UCSD-AML1 (cell line): Measurements from ENCODE around the gene ANO4.
"Not testable (repeated sequence)": the region's sequence is repeated elsewhere in the genome, so short reads cannot be mapped to it uniquely, and the experiment has no call there.

ENCODE experiments used
- DNase-seq: peaks from one replicate; lab custom pipeline; 2025; ENCODE audit not compliant: unreplicated experiment; lab: John Stamatoyannopoulos, UW

ANO4 gene

DNA sequence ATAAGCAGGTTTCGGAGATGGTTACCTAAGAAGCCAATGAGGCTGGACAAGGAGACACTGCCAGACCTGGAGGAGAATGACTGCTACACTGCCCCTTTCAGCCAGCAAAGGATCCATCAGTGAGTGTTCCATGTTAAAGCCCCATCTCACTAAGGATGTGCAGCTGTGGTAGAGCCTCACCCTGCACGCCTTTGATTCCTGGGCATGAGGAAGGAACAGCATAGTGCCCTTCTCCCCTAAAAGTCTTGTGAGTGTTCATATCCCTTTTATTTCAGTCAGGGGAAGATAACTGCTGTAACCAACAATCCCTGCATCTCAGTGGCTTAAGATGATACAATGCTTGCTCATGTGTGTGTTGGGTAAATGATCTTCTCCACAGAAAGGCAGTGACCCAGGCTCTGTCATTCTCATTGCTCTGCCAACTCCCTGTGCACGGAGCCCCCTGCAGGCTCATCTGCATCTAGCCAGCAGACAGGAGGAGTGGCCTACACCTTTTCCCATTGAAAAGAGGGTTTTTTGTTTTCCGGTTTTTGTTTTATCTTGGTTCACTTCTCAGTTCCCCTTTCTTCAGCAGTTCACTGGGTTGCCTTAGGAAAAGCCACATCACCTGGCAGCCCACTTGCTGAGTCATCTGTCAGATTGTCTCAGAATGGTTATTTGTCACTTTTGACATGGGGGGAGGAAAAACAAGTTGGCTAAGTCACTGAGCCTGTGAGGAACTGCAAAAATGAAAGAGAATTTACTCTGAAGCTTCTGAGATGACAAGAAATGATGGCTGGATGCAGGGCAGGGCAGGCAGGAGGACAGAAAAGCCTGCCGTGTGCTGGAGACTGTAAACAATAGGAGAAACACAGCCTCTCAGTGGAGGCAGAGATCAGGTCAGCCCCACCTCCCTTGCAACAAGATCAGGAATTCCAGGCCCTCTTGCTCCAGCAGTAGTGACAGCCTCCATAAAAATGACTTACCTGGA, 193.3 kb downstream of the ANO4 start:
- DNase-seq: peak; percentile 62

DNA sequence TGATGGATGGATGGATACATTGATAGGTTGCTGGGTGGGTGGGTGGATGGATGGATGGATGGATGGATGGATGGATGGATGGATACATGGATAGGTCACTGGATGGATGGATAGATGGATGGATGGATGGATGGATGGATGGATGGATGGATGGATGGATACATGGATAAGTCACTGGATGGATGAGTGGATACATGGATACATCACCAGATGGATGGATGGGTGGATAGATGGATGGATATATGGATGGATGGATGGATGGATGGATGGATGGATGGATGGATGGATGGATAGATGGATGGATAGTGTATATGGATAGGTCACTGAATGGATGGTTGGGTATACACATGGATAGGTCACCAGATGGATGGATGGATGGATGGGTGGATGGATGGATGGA, 194.9 kb downstream of the ANO4 start:
- DNase-seq: not testable (repeated sequence)

DNA sequence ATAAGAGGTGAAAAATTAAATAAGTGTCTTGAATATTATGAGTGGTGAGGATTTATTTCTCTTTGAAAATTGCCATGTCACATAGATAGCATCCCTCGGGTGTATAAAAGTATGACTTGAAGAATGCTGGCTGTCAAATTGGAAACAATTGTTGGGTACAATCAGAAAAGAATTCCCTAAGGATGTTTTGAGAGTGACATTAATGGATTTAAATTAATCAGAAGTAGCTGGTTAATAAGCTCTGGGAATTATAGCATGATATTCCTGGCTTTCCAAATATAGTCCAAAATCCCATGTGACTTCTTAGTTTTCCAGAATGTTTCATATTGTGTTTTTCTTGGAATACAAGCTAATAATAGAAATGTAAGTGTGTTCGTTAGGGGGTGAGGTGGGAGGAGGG, 196.5 kb downstream of the ANO4 start:
- no peak for DNase-seq

DNA sequence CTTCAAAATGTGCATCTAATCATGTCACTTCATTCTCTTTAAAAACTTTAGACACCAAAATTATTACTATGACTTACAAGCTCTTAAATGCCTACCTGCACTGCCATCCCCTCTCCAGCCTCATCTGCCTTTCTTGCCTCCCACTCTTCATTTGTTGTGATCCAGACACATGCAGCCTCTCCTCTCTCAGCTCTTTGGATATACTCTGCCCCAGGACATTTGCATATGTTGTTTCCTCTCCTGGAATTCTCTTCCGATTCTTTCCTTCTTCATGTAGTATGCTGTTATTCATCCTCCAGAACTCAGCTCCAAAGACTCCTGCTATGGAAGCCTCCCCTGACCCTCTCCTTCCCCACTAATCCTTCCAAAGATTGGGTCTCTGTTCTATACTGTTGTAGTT, 197.6 kb downstream of the ANO4 start:
- DNase-seq: no peak

DNA sequence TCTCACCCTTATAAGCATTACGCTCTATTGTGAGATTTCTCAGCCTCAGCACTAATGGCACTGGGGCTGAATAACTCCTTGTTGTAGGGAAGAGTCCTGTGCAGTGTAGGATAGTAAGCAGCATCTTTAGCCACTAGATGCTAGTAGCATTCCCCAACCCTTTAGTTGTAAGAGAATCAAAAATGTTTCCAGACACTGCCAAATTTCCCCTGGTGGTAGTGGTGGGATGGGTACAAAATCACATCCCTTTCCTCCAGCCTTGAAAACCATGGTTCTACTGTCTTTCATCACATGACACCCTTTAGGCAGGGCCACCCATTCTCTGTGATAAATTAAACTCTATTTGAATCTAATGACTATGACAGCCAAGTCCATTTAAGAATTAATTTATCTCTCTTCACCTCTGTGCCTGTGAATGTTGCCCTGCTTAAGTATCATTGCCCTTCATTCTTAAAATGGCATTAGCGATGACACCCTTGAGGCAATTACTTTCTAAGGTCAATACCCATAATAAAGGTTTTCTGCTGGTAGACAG, 199.4 kb downstream of the ANO4 start:
- DNase-seq: no peak

DNA sequence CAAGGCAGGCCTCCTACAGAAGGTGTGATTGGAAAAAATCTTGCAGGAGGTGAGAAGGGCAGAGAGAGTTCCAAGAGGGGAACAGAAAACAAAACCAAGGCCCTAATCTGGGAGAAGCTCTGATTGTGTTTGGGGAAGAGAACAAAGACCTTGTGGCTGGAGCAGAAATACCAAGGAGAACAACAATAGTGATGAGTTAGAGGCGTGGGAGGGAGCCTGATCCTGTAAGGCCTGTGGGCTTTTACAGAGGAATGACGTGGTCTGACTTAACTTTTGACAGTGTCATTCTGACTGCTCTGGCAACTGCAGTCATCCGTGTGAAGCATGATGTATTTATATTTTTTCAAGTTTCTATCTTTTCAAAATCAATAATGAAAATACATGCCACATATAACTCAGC, 200.6 kb downstream of the ANO4 start:
- no peak for DNase-seq

DNA sequence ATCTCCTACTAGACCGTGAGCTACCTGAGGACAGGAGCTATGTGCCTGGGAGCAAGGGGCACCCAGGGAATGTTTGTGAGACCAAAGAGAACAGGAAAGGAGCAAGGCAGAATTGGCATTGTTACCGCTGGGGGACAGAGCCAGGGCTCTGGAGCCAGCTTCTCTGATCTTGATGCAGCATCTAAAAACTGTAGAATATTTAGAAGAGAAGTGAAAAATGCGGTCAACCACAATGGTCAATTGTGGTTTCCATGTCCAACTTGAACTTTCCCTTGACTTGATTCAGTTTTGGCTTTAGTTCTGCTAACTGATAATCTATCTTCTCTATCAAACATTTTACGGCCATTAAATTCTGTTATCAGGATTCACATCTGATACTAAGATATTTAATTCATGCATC, 201.2 kb downstream of the ANO4 start:
- no peak for DNase-seq

DNA sequence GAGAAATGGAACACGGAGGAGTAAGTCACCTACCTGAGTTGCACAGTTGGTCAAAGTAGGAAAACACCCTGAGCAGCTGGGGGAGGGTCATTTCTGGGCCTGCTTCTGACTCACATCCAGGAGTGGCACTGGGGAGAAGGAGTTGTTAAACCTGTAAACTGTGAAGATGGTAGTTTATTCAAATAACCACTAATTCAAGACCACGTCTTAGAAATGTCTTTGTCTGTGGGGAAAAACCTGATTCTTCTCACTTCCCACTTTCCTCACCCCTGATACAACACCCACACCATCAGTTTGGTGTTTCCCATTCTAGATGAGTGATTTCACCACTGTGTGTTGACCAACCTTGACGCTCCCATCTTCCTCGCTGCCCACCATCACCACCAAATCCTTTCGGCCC, 207.1 kb downstream of the ANO4 start:
- no peak for DNase-seq

DNA sequence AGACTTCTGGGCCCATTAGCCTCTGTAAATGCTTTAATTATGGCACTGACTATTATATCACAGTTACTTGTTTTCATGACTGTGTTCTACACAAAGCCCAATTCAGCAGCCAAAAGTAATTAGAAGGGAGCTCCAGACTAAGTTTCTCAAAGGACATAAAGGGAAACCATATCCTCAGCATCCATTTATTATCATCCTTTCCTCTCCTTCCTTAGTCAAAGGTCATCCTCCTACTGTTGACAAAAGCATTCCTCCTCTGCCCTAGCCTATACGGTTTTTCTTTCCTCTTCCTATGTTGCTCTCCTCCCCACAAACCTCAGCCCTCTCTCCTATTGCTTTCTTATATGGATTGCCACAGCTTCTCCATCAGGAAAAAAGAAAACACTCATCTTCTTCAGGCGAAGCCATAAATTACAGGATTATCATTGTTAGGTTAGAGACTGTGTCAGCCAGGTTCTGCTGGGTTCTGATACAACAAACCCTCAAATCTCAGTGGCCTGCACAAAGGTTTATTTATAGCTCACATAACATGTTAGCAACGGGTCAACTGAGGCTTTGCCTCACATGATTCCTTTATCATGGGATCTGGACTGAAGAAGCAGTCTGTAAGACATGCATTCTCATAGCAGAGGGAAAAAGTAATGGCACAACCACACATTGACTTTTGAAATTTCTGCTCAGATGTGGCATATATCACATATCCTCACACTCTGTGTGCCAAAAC, 208.3 kb downstream of the ANO4 start:
- DNase-seq: no peak

DNA sequence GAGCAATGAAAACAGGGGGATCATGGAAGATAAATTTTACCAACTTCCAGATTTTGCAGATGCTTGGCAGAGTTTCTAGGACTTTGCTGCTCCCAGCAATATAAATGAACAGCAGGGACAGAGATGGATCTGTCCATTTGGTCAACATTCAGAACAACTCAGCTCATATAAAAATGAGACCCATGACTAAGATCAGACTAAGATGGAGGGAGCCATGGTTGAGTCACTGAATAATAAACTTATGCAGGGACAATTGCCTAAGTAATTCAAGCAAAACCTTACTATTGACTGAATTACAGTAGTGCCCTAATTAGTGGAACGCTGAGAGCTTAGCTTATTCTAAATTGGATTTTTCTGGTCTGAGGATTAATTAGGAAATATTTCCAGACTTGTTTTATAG, 210.3 kb downstream of the ANO4 start:
- no peak for DNase-seq

DNA sequence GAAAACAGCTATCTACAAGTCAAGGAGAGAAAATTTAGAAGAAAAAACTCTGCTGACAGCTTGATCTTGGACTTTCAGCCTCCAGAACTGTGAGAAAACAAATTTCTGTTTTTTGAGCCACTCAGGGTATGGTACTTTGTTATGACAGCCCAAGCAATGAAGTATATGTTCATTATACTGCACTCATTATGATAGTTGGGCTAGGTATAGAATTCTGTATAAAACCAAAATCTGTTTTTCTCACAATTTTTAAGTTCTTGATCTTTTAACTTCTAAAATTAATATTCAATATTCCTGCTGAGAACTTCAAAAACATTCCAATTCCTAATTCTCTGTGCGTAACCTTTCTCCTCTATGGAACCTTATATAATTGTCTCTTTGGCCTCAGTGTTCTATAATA, 214.7 kb downstream of the ANO4 start:
- no peak for DNase-seq

DNA sequence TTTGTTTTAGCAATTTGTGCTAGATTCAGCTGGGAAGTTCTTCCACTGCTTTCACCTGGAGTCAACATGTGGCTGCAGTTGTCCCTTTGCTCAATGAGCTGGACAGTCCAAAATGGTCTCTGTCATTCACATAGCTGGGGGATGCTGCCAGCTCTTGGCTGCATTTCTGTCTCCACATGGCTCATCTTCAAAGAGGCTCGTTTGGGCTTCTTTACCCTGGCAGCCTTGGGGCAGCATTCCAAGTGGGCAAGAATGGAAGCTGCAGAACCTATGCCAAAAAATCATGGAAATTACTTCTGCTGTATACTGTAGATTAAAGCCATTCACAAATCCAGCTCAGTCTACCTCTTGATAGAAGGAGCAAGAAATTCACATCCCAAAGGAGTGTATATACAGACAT, 216.3 kb downstream of the ANO4 start:
- no peak for DNase-seq

DNA sequence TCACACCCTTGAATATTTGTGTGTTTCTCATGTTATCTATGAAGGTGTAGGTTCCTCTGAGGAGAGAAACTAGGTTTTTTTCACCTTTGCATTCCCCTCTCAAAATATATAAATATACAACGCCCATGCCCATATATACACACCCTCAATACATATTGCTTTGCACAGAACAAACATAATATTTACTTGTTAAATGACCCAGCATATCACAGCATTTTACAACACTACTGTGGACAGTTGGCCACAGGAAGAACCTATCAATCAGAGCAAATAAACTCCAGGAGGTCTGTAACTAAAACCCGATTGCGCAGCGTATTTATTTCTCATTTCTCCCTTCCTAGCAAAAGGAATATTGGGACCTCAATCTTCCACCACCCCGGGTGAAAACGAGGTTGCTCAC, 219.4 kb downstream of the ANO4 start:
- DNase-seq: no peak

DNA sequence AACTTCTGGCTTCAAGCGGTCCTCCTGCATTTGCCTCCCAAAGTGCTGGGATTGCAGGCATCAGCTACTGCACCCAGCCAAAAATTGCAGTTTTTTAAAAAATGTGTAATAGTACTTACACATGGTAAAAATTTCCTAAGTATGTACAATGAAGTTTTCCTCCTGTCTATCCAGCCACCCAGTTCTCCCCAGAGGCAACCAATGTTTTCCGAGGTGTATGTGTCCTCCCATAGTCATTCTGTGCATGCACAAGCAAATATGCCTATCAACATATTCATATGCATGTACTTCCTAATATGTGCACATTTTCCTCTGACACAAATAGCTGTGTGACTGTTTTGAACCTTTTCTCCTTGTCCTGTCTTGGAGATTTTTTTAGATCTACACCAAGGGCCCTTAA, 220.5 kb downstream of the ANO4 start:
- no peak for DNase-seq

DNA sequence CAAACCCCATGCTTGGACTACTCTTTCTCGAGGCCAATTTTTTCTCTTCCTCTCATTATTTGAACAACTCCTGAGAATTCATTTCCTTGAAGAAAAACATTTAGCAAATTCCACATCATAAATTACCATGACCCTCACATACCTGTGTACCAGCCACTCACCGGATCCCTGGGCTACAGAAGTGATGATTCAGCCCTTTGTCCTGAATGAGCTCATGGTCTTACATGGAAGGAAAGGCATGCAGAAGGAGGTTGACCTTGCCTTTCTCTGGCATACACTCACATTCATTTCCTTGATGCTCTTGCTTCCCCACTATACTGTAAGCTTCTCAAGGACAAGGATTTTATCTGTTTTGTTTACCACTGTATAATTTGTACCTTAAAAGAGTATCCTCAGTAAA, 224.0 kb downstream of the ANO4 start:
- no peak for DNase-seq

DNA sequence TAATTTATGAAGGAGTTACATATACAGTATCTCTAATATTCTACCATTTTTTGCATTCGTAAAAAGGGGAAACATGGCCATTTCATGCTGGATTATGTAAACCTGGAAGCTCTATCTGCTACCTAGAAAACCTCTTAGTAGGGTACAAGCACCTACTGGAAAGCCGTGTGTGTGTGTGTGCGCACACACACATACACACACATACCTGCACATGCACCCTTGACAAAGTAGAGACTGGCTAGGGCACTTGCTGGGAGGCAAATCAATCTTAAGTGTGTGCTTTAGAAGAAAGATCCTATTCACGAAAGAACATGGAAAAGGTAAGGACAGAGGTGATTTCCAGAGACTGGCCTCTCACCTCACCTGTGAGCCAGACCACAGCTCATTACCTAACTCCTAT, 224.6 kb downstream of the ANO4 start:
- DNase-seq: no peak

DNA sequence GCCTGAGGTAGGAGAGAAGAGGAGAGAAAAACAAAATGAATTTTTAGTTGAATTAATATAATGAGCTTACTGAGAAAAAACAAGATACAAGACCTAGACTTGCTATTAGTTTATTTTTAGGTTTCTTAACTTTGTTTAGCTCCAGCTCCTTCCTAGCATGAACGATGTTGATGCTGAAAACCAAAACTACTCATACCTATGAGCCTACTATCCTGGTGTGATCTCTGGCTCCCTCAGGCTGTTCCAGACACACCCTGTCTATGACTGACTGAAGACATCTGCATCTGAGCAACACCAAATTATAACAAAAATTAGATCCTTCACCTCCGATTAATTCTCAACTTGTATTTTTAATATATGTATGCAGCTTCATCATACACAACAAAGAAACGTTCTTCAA, 225.1 kb downstream of the ANO4 start:
- DNase-seq: no peak

DNA sequence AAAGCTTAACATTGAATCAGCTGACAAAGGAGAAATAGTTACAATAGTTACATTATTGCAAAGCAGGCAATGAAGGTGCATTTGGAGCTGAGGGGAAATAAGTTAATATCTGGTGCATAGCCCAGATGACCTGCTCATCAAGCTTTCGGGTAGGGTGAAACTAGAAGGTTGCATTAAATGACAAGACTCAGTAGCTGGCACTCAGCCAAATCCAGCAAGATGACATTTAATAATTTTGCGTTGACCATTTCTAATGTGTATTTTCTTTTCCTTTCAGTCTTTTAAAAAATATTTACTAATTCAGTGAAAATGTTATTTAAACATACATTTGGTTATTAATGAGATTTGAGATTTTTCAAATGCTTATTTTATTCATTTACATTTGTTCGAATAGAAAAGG, 226.9 kb downstream of the ANO4 start:
- no peak for DNase-seq

DNA sequence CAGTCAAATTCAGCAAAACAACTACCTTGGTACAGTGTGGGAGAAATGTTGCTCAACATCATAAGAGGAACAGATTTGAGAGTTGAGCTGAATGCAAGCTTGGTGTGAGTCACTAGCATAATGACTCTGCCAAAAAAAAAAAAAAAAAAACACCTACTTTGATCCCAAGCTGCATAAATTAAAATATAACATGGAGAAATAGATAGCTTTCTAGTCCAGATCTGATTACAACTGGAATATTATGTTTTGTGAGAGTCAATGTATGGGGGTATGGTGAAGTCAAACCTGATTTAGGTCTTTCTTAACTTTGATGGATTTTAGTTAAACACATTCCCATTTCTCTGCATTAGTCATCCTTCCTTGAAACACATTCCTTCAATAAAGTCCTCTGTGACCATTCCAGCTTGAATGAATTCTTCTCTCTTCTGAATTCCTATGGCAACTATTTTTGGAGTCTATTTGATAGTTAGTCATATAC, 227.4 kb downstream of the ANO4 start:
- no peak for DNase-seq

DNA sequence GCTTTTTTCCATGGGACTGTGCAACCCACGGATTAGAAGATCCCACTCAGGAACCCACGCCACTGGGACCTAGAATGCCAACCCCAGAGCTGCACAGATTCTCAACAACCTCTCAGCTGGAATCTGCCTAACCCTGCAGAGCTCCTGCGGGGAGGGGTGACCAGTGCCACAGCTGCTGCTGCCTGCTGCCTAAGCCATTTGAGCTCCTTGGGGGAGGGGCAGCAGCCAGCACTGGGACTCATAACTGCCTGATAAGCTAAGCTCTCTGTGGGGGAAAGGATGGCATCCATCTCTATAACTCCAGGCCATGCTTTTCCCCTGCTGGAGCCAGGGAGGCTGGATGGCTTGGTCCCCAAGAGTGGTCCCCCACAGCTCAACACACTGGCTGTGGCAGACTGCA, 232.6 kb downstream of the ANO4 start:
- no peak for DNase-seq

DNA sequence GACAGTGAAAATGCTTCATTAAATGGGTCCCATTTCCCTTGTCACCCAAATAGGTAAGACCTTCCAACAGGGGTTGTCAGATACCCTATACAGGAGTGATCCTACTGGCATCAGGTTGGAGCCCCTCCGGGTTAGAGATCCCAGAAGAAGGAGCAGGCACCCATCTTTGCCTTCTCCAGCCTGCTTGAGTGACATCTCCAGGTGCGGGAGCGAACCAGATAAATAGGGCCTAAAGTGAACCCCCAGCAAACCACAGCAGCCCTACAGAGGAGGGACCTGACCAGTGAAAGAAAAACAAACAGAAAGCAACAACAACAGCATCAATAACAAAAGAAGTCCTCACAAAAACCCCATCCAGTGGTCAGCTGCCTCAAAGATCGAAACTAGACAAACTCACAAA, 233.2 kb downstream of the ANO4 start:
- DNase-seq: no peak

DNA sequence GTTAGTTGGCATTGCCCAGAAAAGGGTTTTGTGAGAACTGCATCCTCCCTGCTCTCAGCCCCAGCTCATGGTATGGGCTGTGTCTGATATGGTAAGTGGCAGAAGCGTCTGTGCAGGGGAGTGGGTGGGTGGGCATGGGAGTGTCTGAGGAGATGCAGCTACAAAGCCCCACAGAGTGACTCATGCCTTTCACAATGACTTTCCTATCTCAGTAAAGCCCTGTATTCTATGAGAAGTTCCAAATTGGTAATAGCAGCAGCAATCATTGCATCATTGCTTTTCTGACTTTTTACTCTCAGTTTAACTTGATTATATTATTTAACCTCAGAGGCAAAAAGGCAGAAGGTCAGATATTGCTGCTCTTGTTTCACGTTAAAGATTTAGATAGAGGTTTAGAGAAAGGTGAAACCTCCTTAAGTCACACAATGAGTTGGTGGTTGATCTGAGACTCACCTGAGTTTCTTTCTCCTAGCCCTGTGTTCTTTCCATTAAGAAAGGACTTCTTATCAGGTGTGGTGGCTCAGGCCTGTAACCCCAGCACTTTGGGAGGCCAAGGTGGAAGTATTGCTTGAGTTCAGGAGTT, 243.8 kb downstream of the ANO4 start:
- no peak for DNase-seq
